Measurements from ENCODE around the gene INPP5J. TPM values are rescaled to one million over a fixed set of nuclear protein-coding genes. Genes with fewer than 3 reads are reported as not detected.
A peak's percentile ranks its signal among the peaks of the same experiment; 100 is the strongest.

The INPP5J gene
- total and polyA plus RNA-seq, 2 donors: 0.47 to 1.1 TPM

- peaks cover 0 to 5% of the 10 kb centered on the region in 2 donors for H3K9me3 ChIP-seq (ENCODE audit: control insufficient read depth in 2 of 2, insufficient read depth in 1 of 2, low read length in 1 of 2)
- no peaks in the 10 kb centered on the region for H3K4me1 ChIP-seq (ENCODE audit: control insufficient read depth in 2 of 2, insufficient read depth in 2 of 2, low read length in 2 of 2)
- H3K4me3 ChIP-seq (ENCODE audit: low read length in 2 of 2): no peak overlapping the region
- H3K36me3 ChIP-seq (ENCODE audit: control insufficient read depth in 2 of 2, insufficient read depth in 2 of 2, low read length in 1 of 2): no peaks in the 10 kb centered on the region
- no peak for DNase-seq (ENCODE audit: low read depth in 6 of 9, low spot score in 9 of 9)
- no peak overlapping the region for H3K27ac ChIP-seq (ENCODE audit: low read depth in 1 of 2, low read length in 1 of 2)
- 97% methylated on average over 1 of the region's 1 CpG for WGBS
- H3K27me3 ChIP-seq (ENCODE audit: control insufficient read depth in 2 of 2, insufficient read depth in 1 of 2, low read length in 1 of 2): no peaks in the 10 kb centered on the region
Observed at GRCh38 chr22:31148488-31148887, 25.7 kb downstream of the INPP5J start.

- Histone ChIP-seq H3K4me1 (ENCODE audit: control insufficient read depth in 2 of 2, insufficient read depth in 2 of 2, low read length in 2 of 2) (no peaks in the 10 kb centered on the region), H3K27ac (ENCODE audit: low read depth in 1 of 2, low read length in 1 of 2) (no peak overlapping the region), H3K4me3 (ENCODE audit: low read length in 2 of 2) (no peak overlapping the region), H3K27me3 (ENCODE audit: control insufficient read depth in 2 of 2, insufficient read depth in 1 of 2, low read length in 1 of 2) (no peaks in the 10 kb centered on the region), H3K36me3 (ENCODE audit: control insufficient read depth in 2 of 2, insufficient read depth in 2 of 2, low read length in 1 of 2) (no peaks in the 10 kb centered on the region), H3K9me3 (ENCODE audit: control insufficient read depth in 2 of 2, insufficient read depth in 1 of 2, low read length in 1 of 2) (peaks cover 0 to 5% of the 10 kb centered on the region in 2 donors)
- WGBS: 26% methylated on average over 5 of the region's 5 CpGs
- DNase-seq (ENCODE audit: low read depth in 6 of 9, low spot score in 9 of 9): peak in 2 of 9 donors; percentile 19 to 21
Observed at GRCh38 chr22:31148953-31149627, 26.3 kb downstream of the INPP5J start.

- Histone ChIP-seq H3K9me3 (ENCODE audit: control insufficient read depth in 2 of 2, insufficient read depth in 1 of 2, low read length in 1 of 2) (peaks cover 0 to 5% of the 10 kb centered on the region in 2 donors), H3K36me3 (ENCODE audit: control insufficient read depth in 2 of 2, insufficient read depth in 2 of 2, low read length in 1 of 2) (no peaks in the 10 kb centered on the region), H3K4me3 (ENCODE audit: low read length in 2 of 2) (no peak overlapping the region), H3K4me1 (ENCODE audit: control insufficient read depth in 2 of 2, insufficient read depth in 2 of 2, low read length in 2 of 2) (no peaks in the 10 kb centered on the region), H3K27me3 (ENCODE audit: control insufficient read depth in 2 of 2, insufficient read depth in 1 of 2, low read length in 1 of 2) (no peaks in the 10 kb centered on the region), H3K27ac (ENCODE audit: low read depth in 1 of 2, low read length in 1 of 2) (no peak overlapping the region)
- 95% methylated on average over 3 of the region's 3 CpGs for WGBS
- DNase-seq (ENCODE audit: low read depth in 6 of 9, low spot score in 9 of 9): no peak
Observed at GRCh38 chr22:31150615-31151014, 27.8 kb downstream of the INPP5J start.

GRCh38 chr22:31151872-31152271, 29.1 kb downstream of the INPP5J start:
- no peak for DNase-seq (ENCODE audit: low read depth in 6 of 9, low spot score in 9 of 9)
- H3K4me3 ChIP-seq (ENCODE audit: low read length in 2 of 2): no peak overlapping the region
- no peaks in the 10 kb centered on the region for H3K4me1 ChIP-seq (ENCODE audit: control insufficient read depth in 2 of 2, insufficient read depth in 2 of 2, low read length in 2 of 2)
- WGBS: 97% methylated on average over 2 of the region's 2 CpGs
- no peak overlapping the region for H3K27ac ChIP-seq (ENCODE audit: low read depth in 1 of 2, low read length in 1 of 2)
- H3K9me3 ChIP-seq (ENCODE audit: control insufficient read depth in 2 of 2, insufficient read depth in 1 of 2, low read length in 1 of 2): peaks cover 0 to 5% of the 10 kb centered on the region in 2 donors
- H3K36me3 ChIP-seq (ENCODE audit: control insufficient read depth in 2 of 2, insufficient read depth in 2 of 2, low read length in 1 of 2): no peaks in the 10 kb centered on the region
- peaks cover 0 to 3% of the 10 kb centered on the region in 2 donors for H3K27me3 ChIP-seq (ENCODE audit: control insufficient read depth in 2 of 2, insufficient read depth in 1 of 2, low read length in 1 of 2)

GRCh38 chr22:31153357-31153756, 30.6 kb downstream of the INPP5J start:
- no peak for DNase-seq (ENCODE audit: low read depth in 6 of 9, low spot score in 9 of 9)
- Histone ChIP-seq H3K27ac (ENCODE audit: low read depth in 1 of 2, low read length in 1 of 2) (no peak overlapping the region), H3K4me1 (ENCODE audit: control insufficient read depth in 2 of 2, insufficient read depth in 2 of 2, low read length in 2 of 2) (no peaks in the 10 kb centered on the region), H3K27me3 (ENCODE audit: control insufficient read depth in 2 of 2, insufficient read depth in 1 of 2, low read length in 1 of 2) (peaks cover 0 to 4% of the 10 kb centered on the region in 2 donors), H3K4me3 (ENCODE audit: low read length in 2 of 2) (no peak overlapping the region), H3K36me3 (ENCODE audit: control insufficient read depth in 2 of 2, insufficient read depth in 2 of 2, low read length in 1 of 2) (no peaks in the 10 kb centered on the region), H3K9me3 (ENCODE audit: control insufficient read depth in 2 of 2, insufficient read depth in 1 of 2, low read length in 1 of 2) (no peaks in the 10 kb centered on the region)
- WGBS: 93% methylated on average over 3 of the region's 3 CpGs

- 98% methylated on average over 1 of the region's 1 CpG for WGBS
- Histone ChIP-seq H3K9me3 (ENCODE audit: control insufficient read depth in 2 of 2, insufficient read depth in 1 of 2, low read length in 1 of 2) (no peaks in the 10 kb centered on the region), H3K36me3 (ENCODE audit: control insufficient read depth in 2 of 2, insufficient read depth in 2 of 2, low read length in 1 of 2) (no peaks in the 10 kb centered on the region), H3K27me3 (ENCODE audit: control insufficient read depth in 2 of 2, insufficient read depth in 1 of 2, low read length in 1 of 2) (peaks cover 0 to 6% of the 10 kb centered on the region in 2 donors), H3K4me1 (ENCODE audit: control insufficient read depth in 2 of 2, insufficient read depth in 2 of 2, low read length in 2 of 2) (peaks cover 0 to 4% of the 10 kb centered on the region in 2 donors), H3K4me3 (ENCODE audit: low read length in 2 of 2) (no peak overlapping the region), H3K27ac (ENCODE audit: low read depth in 1 of 2, low read length in 1 of 2) (no peak overlapping the region)
- no peak for DNase-seq (ENCODE audit: low read depth in 6 of 9, low spot score in 9 of 9)
Observed at GRCh38 chr22:31154975-31155374, 32.2 kb downstream of the INPP5J start.

GRCh38 chr22:31155422-31155821, 32.7 kb downstream of the INPP5J start:
- no peak overlapping the region for H3K27ac ChIP-seq (ENCODE audit: low read depth in 1 of 2, low read length in 1 of 2)
- peaks cover 0 to 6% of the 10 kb centered on the region in 2 donors for H3K27me3 ChIP-seq (ENCODE audit: control insufficient read depth in 2 of 2, insufficient read depth in 1 of 2, low read length in 1 of 2)
- no peaks in the 10 kb centered on the region for H3K9me3 ChIP-seq (ENCODE audit: control insufficient read depth in 2 of 2, insufficient read depth in 1 of 2, low read length in 1 of 2)
- H3K4me1 ChIP-seq (ENCODE audit: control insufficient read depth in 2 of 2, insufficient read depth in 2 of 2, low read length in 2 of 2): peaks cover 0 to 5% of the 10 kb centered on the region in 2 donors
- no peak overlapping the region for H3K4me3 ChIP-seq (ENCODE audit: low read length in 2 of 2)
- 71% methylated on average over 3 of the region's 3 CpGs for WGBS
- H3K36me3 ChIP-seq (ENCODE audit: control insufficient read depth in 2 of 2, insufficient read depth in 2 of 2, low read length in 1 of 2): no peaks in the 10 kb centered on the region
- no peak for DNase-seq (ENCODE audit: low read depth in 6 of 9, low spot score in 9 of 9)

GRCh38 chr22:31160328-31160978, 37.7 kb downstream of the INPP5J start:
- Histone ChIP-seq H3K9me3 (ENCODE audit: control insufficient read depth in 2 of 2, insufficient read depth in 1 of 2, low read length in 1 of 2) (no peaks in the 10 kb centered on the region), H3K4me1 (ENCODE audit: control insufficient read depth in 2 of 2, insufficient read depth in 2 of 2, low read length in 2 of 2) (peaks cover 3 to 12% of the 10 kb centered on the region in 2 donors), H3K36me3 (ENCODE audit: control insufficient read depth in 2 of 2, insufficient read depth in 2 of 2, low read length in 1 of 2) (peaks cover 2 to 3% of the 10 kb centered on the region in 2 donors), H3K4me3 (ENCODE audit: low read length in 2 of 2) (peak overlapping the region; percentile 59 to 76), H3K27me3 (ENCODE audit: control insufficient read depth in 2 of 2, insufficient read depth in 1 of 2, low read length in 1 of 2) (peaks cover 0 to 6% of the 10 kb centered on the region in 2 donors), H3K27ac (ENCODE audit: low read depth in 1 of 2, low read length in 1 of 2) (peak overlapping the region in 1 of 2 donors; percentile 70)
- WGBS: 5% methylated on average over 32 of the region's 32 CpGs
- DNase-seq (ENCODE audit: low read depth in 6 of 9, low spot score in 9 of 9): peak in 2 of 9 donors; percentile 9 to 11

- Histone ChIP-seq H3K9me3 (ENCODE audit: control insufficient read depth in 2 of 2, insufficient read depth in 1 of 2, low read length in 1 of 2) (no peaks in the 10 kb centered on the region), H3K27ac (ENCODE audit: low read depth in 1 of 2, low read length in 1 of 2) (no peak overlapping the region), H3K4me1 (ENCODE audit: control insufficient read depth in 2 of 2, insufficient read depth in 2 of 2, low read length in 2 of 2) (peaks cover 3 to 12% of the 10 kb centered on the region in 2 donors), H3K4me3 (ENCODE audit: low read length in 2 of 2) (no peak overlapping the region), H3K36me3 (ENCODE audit: control insufficient read depth in 2 of 2, insufficient read depth in 2 of 2, low read length in 1 of 2) (peaks cover 5 to 7% of the 10 kb centered on the region in 2 donors), H3K27me3 (ENCODE audit: control insufficient read depth in 2 of 2, insufficient read depth in 1 of 2, low read length in 1 of 2) (peaks cover 0 to 4% of the 10 kb centered on the region in 2 donors)
- DNase-seq (ENCODE audit: low read depth in 6 of 9, low spot score in 9 of 9): no peak
Observed at GRCh38 chr22:31161386-31161785, 38.6 kb downstream of the INPP5J start.

Data from thymus (tissue), 11 donors.